Measurements from ENCODE around the gene KANK2. TPM values are rescaled to one million over a fixed set of nuclear protein-coding genes. Genes with fewer than 3 reads are reported as not detected.

KANK2 gene
- total RNA-seq, 1 experiment from 2014 or later, result 73.5 TPM

Other genes with a start within 250 kb of the KANK2 start
- 96.3 and 106 TPM in 2 replicates for gene SMARCA4, start 236.5 kb downstream of the KANK2 start, total RNA-seq (2014; rRNA removed; shearing (Covaris generic))
- 53.6 and 67.8 TPM in 2 replicates for gene LDLR, start 108.1 kb downstream of the KANK2 start, total RNA-seq (2014; rRNA removed; shearing (Covaris generic))
- 112 and 122 TPM in 2 replicates for gene SPC24, start 41.8 kb downstream of the KANK2 start, total RNA-seq (2014; rRNA removed; shearing (Covaris generic))
- not detected in 2 replicates for gene ANGPTL8, start 42.1 kb upstream of the KANK2 start, total RNA-seq (2014; rRNA removed; shearing (Covaris generic))
- 2.8 and 4.3 TPM in 2 replicates for gene DOCK6, start 65.0 kb upstream of the KANK2 start, total RNA-seq (2014; rRNA removed; shearing (Covaris generic))
- not detected in 2 replicates for gene TSPAN16, start 98.6 kb upstream of the KANK2 start, total RNA-seq (2014; rRNA removed; shearing (Covaris generic))
- not detected in 2 replicates for gene RAB3D, start 142.1 kb upstream of the KANK2 start, total RNA-seq (2014; rRNA removed; shearing (Covaris generic))
- 2.2 and 2.3 TPM in 2 replicates for gene TMEM205, start 148.7 kb upstream of the KANK2 start, total RNA-seq (2014; rRNA removed; shearing (Covaris generic))
- 0.23 TPM in 1 of 2 replicates, not detected in the other for gene CCDC159, start 149.0 kb upstream of the KANK2 start, total RNA-seq (2014; rRNA removed; shearing (Covaris generic))
- 0.27 and 1.4 TPM in 2 replicates for gene PLPPR2, start 157.9 kb upstream of the KANK2 start, total RNA-seq (2014; rRNA removed; shearing (Covaris generic))
- gene SWSAP1, start 177.1 kb upstream of the KANK2 start, total RNA-seq (2014; rRNA removed; shearing (Covaris generic)), result 1.3 and 1.8 TPM in 2 replicates
- 0.53 and 2.2 TPM in 2 replicates for gene EPOR, start 186.8 kb upstream of the KANK2 start, total RNA-seq (2014; rRNA removed; shearing (Covaris generic))
- not detected in 2 replicates for gene RGL3, start 221.8 kb upstream of the KANK2 start, total RNA-seq (2014; rRNA removed; shearing (Covaris generic))
- gene ODAD3, start 237.6 kb upstream of the KANK2 start, total RNA-seq (2014; rRNA removed; shearing (Covaris generic)), result 0.14 and 0.33 TPM in 2 replicates
- gene PRKCSH, start 238.1 kb upstream of the KANK2 start, total RNA-seq (2014; rRNA removed; shearing (Covaris generic)), result 121 and 159 TPM in 2 replicates